Esophagus muscularis mucosa (tissue), 3 donors: Measurements from ENCODE around the gene FGD2.

Experiments
- CTCF ChIP-seq, 3 experiments: fragments of 200-600 bp in 2 of 3; fragments of 450-650 bp in 1 of 3; sonication (generic) in 2 of 3; IDR thresholded peaks; one replicate each; pipeline ENCODE4 v1.5.1; 2017 to 2019; ENCODE audit warnings: antibody characterized with exemption in 3 of 3, mild to moderate bottlenecking in 2 of 3, moderate library complexity in 1 of 3
- POLR2A ChIP-seq: fragments of 450-650 bp; IDR thresholded peaks from one replicate; pipeline ENCODE4 v1.6.1; 2017; ENCODE audit warnings: antibody characterized with exemption, moderate library complexity, mild to moderate bottlenecking, low read depth

- TF ChIP-seq CTCF (IDR thresholded peaks at IDR 0.05) = no peak
- no peak for TF ChIP-seq POLR2A
These were observed 6.8 kb upstream of the FGD2 start for GRCh38 chr6:36998723-36999038.
